Activated CD4-positive, alpha-beta T cell treated with anti-CD3 and anti-CD28 coated beads, Interleukin-2, amount 50 U/mL, for 16 hours (primary cell): ENCODE measurements around the gene PLPPR4.
A peak's percentile ranks its signal among the peaks of the same experiment; 100 is the strongest.
"Not testable (repeated sequence)": the region's sequence is repeated elsewhere in the genome, so short reads cannot be mapped to it uniquely, and the experiment has no call there.

Source experiments
- DNase-seq: peaks from one replicate; pipeline ENCODE4 v3.0.0-alpha.2; 2020

PLPPR4 gene

DNA sequence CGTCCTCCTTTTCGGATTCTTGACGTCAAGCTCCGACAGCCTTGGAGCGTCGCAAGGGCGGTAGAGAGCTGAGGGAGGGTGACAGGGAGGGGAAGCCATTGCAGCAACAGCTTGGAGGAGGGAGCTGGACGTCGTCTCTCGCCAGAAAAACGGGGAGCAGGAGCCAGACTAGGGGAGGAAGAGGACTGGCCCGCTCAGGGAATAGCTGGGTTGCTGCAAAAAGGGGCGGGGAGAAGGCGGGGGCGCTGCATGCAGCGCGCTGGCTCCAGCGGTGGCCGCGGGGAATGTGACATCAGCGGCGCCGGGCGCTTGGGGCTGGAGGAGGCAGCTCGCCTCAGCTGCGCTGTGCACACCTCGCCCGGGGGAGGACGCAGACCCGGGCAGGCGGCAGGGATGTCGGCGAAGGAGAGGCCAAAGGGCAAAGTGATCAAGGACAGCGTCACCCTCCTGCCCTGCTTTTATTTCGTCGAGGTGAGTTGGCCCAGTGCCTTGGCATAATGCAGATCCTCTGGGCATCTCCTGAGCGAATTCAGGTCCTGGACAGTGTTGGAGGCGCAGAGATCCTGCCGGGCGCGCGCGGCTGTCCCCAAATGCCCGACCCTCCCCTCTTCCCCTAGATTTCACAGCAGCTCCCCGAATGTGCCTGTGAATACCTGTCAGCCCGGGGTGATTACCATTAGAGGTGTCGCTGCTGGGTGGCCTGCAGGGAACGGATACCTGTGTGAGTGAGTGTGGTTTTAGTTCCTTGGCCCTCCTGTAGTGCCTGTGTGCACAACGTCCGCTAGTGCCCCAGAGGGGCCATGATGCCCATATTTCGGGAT lies at the start of gene PLPPR4:
PLPPR4 (plus strand) TSS at position 292 of the 821 bp plus-strand sequence; CDS start at position 394, 102 bp downstream.
- no peak for DNase-seq

- DNase-seq, result no peak
Measured at GRCh38 chr1:99216956-99217355, 47.3 kb upstream of the PLPPR4 start.

DNA sequence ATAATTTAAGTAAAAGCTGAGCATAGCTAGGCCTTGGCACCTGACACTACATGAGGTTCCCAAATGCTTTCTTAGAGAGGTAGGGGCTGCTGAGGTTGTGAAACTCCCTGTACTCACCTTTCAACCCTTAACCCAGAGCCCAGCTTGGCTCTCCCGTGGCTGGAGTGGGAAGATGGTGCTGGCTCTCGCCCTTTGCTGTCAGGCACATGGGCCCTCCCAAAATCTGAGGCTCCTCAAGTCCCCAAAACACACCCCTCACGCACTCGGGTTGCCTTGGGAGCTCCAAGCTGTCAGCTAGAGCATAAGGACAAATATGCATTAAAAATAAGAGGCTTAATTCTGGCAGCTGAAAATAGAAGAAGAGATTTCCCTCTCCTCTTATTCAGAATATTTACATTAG lies 46.7 kb upstream of the PLPPR4 start:
- DNase-seq, result no peak

DNA sequence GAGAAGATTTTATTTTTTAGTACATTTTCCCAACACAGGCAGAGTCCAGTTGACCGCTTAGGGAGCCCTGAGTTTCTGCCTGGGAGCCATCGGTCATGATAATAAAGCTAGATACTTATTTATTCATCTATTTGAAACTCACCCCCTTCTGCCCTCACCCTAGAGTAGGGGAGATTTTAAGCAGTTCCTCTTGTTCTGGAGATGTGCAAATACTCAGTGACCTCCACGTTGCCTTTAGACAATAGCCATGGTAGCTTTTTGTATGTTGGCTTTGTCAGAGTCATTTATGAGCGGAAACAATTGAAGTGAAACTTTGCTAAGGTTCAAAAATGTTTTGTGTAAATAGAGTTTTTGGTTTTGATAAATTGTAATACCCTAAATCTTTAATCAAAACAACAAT lies 45.7 kb upstream of the PLPPR4 start:
- no peak for DNase-seq

- peak; percentile 2 for DNase-seq
Measured at GRCh38 chr1:99218999-99219398, 45.3 kb upstream of the PLPPR4 start.

DNA sequence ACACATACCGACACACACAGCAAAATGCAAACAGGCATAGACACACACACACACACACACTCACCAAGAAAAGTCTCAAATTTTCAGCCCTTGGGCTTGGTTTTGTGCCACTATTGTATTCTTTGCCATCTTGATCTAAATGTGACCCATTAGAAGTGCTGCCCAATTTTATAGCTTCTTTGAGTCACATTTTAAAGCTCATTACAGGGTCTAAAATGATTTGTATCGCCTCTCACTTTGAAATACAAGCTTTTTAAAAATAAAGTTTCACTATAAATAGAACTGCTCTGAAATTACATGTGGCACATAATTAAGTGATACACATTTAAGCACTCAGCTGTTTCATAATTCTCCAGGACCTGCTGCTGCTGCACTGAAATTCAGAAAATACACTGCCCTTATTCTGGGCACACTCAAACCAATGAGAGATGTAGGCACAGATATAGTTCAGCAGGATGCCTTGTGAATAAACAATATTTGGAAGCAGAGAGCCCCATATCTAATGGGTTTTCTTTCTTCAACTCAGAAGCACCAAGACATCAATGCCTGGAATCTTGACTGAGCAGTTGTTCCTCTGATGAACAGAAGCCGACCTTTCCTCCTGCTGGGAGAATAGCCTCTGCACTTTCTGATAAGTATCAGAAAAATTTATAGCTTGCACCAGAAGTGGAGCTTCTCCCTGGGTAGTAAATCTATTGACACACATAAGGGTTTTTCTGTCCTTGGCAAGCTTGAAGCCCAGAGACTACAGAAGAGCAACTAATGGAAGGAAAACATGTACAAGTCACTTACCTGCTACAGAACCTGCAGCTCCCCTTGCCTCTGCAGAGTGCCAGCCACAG lies 37.0 kb upstream of the PLPPR4 start:
- no peak for DNase-seq

DNA sequence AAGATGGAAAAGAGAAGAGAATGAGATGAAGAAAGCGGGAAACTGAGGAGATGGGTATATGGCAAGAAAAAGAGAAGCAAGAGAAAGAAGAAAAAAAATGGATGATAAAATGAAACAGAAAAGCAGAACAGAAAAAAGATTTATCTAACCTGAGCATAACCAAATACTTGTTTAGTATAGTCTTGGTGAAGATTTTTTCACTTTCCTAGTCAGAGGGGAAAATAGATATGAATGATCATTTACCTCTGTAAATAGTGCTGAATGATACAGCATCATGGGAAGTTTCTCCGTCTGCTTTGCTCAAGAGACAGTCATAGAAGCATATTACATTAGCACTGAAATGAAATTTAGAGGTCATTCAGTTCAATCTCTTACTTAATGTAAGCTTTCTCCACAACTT lies 36.1 kb upstream of the PLPPR4 start:
- DNase-seq, result no peak

- DNase-seq, result no peak
Measured at GRCh38 chr1:99229122-99229521, 35.2 kb upstream of the PLPPR4 start.

- DNase-seq, result no peak
Measured at GRCh38 chr1:99230695-99231094, 33.6 kb upstream of the PLPPR4 start.

GRCh38 chr1:99232172-99232571 lies 32.1 kb upstream of the PLPPR4 start:
- DNase-seq, result no peak

GRCh38 chr1:99233446-99233845 lies 30.8 kb upstream of the PLPPR4 start:
- no peak for DNase-seq

DNA sequence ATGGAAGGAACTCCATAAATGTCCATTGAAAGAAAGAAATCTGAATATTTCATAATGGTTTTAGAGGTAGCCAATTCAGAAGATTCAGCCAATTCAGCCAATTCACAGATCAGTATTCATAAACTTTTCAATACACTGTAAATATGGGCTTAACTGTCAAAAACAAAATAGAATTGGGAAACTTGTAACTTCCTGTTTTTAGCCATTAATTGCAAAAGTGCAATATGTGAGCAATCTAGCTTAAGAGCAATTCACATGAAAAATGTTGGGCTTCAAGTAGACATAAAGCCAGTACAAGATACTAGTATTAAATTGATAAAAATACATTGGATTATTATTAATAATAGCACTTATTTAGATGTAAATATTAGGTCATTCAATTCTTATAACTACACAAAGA lies 27.5 kb upstream of the PLPPR4 start:
- no peak for DNase-seq

GRCh38 chr1:99239690-99240089 lies 24.6 kb upstream of the PLPPR4 start:
- DNase-seq, result no peak

GRCh38 chr1:99240621-99241020 lies 23.7 kb upstream of the PLPPR4 start:
- no peak for DNase-seq

GRCh38 chr1:99246152-99246551 lies 18.1 kb upstream of the PLPPR4 start:
- DNase-seq, result no peak

GRCh38 chr1:99247199-99247598 lies 17.1 kb upstream of the PLPPR4 start:
- DNase-seq, result no peak

DNA sequence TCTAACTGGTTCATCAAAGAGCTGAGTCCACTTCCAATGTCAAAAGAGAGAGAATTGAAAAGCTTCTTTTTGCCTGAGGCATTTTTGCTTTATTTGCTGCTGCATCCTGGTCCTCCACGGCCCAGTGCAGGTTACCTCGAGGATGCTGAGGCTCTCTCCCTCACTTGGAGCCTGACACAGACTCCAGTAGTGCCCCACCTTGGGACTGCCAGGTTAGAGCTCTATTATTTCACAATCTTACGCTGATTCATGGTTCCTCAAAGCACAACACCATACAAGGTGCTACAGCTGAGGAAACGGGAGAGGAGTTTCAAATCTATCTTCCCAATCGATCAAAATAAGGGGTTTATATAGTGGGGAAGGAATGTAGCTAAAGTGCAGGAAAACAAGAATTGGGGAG lies 13.6 kb upstream of the PLPPR4 start:
- DNase-seq, result no peak

DNA sequence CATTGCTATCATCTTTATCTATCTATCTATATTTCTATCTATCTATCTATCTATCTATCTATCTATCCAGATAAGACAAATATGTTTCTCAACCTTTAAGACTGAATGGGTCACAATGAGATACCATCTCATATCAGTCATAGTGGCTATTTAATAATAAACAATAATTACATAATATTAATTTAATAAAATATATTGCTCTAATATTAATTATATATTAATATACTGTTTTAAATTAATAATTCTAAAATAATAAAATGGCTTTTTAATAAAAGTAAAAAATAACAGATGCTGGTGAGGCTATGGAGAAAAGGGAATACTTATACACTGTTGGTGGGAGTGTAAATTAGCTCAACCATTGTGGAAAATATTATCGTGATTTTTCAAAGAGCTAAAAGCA lies 13.0 kb upstream of the PLPPR4 start:
- no peak for DNase-seq

- no peak for DNase-seq
Measured at GRCh38 chr1:99252630-99253029, 11.7 kb upstream of the PLPPR4 start.

DNA sequence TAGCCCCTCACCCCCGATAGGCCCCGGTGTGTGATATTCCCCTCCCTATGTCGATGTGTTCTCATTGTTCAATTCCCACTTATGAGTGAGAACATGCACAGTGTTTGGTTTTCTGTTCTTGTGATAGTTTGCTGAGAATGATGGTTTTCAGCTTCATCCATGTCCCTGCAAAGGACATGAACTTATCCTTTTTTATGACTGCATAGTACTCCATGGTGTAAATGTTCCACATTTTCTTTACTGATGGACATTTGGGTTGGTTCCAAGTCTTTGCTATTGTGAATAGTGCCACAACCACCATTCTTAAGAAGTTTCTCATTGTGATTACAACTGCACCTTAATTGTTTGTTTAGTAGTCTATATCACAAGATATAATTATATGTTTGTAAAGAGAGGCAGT lies 3.9 kb upstream of the PLPPR4 start:
- DNase-seq, result not testable (repeated sequence)

DNA sequence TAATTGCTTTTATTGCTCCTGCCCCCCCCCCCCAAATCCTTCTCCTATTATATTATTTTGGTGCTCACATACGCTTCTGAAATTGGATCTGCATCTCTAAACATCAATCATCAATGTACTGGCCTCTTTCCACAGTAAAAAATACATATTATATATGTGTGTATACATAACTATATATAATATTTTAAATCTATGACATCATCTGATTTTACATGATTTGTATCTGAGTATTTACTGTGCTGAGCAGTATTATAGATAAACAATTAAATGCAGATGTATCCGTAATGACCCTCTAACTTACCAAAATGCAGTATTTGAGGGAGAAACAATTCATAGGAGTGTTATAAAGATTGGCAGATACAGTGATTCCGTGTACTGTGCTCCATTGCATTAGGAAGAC lies 832 bp downstream of the PLPPR4 start:
- no peak for DNase-seq

DNA sequence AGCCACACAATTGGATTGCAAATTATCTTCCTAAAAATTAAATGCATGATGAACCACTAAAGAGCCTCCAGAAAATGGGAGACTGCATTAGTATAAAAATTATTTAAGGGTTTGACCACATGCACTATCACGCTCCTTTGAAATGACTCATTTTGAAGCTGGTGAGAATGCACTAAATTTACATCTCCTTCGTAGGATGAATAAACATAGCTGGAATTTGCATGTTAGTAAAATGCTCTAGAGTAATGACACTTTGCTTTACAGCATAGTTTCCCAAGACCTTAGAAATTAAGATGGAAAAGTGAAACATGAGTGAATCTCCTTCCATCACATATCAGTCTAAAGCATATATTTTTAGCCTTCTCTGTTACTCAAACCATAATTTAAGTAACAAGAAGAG lies 2.4 kb downstream of the PLPPR4 start:
- no peak for DNase-seq

- no peak for DNase-seq
Measured at GRCh38 chr1:99268021-99268420, 3.7 kb downstream of the PLPPR4 start.

DNA sequence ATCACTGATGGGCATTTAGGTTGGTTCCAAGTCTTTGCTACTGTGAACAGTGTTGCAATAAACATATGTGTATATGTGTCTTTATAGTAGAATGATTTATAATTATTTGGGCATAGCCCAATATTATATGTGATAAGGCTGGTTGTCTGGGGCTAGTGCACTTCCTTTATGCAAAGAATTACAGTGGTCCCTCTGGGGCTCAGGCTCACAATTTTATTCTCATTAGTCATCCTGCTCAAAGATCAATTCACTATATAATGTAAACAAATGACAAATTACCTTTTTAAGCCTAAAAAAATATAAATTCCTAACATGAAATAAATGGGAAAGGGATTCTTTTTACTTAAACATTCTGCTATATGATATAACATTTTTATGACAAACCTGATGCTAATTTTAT lies 5.0 kb downstream of the PLPPR4 start:
- DNase-seq, result no peak
